HG03039 (cell line): ENCODE results near the gene TNKS1BP1.
"Not testable (repeated sequence)": the region's sequence is repeated elsewhere in the genome, so short reads cannot be mapped to it uniquely, and the experiment has no call there.

Experiments
- ATAC-seq: cut with Tn5 transposase; IDR thresholded peaks from one replicate; pipeline ENCODE4 v1.9.1; 2021; ENCODE audit warnings: mild to moderate bottlenecking, moderate library complexity; ENCODE audit not compliant: unreplicated experiment

Gene TNKS1BP1

DNA sequence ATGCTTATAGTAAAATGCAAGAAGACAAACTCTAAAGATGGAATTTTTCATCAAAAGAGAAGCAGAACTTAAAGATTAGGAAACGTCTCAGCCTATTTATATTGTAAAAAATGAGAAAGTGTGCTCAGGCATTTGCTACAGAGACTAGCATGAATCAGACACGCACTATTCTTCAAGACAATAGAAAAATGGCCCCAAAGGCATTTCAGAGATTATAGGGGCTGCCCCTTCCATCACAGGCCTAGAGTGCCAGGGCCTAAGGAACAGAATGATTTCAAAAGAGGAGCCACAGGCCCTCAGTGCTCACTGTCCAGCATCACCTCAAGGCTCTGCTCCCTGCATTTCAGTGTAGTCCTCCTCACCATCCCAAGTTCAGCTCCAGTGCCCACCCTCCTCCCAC, 27.5 kb downstream of the TNKS1BP1 start:
- no peak for ATAC-seq

DNA sequence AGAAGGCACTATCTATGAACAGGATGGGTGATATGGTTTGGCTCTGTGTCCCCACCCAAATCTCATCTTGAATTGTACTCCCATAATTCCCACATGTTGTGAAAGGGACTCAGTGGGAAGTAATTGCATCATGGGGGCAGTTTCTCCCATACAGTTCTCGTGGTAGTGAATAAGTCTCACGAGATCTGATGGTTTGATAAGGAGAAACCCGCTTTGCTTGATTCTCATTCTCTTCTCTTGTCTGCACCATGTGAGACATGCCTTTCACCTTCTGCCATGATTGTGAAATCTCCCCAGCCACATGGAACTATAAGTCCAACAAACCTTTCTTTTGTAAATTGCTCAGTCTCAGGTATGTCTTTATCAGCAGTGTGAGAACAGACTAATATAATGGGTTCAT, 28.5 kb downstream of the TNKS1BP1 start:
- ATAC-seq = not testable (repeated sequence)

DNA sequence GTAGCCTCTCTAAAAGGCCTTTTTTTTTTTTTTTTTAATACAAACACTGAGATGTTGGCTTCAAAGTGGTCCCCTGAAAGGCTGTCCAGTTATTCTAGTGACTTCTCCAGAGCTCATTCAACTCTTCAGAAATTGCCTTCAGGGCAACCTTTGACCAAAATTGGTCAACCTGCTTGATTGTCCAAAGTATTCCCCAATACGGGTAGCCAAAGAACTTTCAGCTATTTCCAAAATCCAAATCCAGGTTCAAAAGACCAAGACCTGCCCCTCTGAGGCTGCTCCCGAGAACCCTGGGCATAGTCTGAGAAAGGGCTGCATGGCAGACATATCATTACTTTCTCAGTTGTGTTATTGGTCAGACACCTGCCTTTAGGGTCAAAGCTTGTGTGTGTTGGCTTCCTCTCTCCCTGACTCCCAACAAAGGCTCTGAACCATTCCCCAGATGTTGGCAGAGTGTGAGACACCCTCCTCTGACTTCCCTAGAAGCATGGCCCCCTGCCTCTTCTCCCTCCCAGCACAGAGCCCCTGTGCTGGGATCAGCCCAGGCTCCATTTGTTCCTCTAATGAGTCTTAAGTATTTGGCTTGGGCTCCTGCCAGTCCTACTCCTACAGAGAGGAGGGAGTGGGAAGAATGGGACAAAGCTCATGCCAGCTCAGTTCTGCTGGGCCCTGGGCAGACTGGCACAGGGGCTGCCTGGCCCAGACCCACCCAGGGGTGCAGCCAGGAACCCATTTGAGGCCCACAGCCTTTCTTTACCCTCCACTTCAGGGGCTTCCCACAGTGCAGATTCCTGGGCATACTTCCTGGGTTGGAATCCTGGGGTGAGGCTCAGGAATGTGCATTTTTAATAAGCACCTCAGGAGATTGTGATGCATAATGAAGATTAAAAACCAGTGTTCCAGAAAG, 30.3 kb downstream of the TNKS1BP1 start:
- ATAC-seq = no peak

DNA sequence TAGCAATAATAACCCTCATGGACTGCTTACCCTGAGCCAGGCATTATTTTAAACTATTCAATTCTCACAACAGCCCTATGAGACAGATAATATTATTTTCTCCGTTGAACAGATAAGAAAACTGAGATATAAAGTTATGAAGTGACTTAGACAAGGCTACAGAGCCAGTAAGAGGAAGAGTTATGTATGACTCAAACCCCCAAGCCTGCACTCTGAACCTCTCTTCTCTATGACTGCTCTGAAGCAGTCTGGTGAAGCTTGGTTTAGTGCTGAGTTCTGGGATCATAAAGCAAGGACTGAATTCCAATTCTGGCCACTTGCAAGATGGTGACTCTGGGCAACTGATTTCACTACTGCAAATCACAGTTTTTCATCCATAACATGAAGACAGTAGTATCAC, 34.5 kb downstream of the TNKS1BP1 start:
- ATAC-seq = no peak

DNA sequence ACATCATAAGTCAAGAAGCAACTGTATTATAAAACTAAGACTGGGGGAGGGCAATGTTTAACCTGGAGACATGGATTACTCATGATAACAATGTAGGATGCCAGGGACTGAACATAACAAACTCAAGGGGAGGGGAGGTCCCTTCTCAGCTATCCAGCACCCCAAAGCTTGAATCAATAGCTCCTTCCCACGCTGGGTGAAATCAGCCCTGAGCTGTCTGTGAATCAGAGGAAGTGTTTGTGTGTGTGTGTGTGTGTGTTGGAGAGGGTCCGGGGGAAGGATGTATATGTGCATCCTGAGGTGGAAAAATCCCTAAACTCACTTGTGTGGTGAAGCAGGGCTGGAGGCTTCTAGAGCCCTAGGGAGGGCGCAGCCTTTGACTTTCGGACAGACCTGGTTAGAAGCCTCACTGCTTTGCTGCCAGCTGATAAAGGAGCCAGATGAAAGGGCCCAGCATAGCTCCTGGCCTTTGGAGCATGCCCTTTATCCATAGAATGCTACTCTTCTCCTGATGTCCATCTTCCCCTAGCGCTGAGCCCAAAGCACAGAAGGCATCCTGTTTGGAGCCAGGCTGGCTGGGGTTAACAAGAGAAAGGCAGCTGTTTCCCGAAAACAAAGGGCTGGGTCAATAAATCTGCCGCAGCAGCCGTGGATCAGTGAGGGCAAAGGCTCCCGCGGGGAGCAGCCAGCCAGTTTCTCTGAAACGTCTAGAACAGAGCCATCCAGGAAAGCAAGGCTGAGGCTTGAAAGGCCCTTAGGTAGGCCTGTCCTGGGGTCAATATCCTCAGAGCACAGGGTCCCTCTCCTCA, 35.8 kb downstream of the TNKS1BP1 start:
- no peak for ATAC-seq

DNA sequence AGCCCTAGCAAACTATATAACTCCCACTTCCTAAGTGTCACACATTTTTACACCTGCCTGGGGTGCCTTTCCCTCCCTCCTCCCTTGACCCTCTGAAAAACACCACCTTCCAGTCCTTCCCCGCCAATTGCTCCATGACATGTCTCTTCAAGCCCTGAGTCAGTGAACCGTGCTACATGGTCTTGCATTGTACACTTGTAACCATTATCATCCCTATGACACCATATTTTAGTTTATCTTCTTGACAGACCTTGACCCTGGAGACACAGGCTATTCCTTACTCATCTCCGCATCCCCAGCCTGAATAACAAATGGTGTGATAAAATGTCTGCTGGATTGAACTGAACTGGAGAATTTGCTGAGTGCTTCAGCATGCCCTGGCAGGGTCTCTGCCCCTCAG, 36.9 kb downstream of the TNKS1BP1 start:
- no peak for ATAC-seq

DNA sequence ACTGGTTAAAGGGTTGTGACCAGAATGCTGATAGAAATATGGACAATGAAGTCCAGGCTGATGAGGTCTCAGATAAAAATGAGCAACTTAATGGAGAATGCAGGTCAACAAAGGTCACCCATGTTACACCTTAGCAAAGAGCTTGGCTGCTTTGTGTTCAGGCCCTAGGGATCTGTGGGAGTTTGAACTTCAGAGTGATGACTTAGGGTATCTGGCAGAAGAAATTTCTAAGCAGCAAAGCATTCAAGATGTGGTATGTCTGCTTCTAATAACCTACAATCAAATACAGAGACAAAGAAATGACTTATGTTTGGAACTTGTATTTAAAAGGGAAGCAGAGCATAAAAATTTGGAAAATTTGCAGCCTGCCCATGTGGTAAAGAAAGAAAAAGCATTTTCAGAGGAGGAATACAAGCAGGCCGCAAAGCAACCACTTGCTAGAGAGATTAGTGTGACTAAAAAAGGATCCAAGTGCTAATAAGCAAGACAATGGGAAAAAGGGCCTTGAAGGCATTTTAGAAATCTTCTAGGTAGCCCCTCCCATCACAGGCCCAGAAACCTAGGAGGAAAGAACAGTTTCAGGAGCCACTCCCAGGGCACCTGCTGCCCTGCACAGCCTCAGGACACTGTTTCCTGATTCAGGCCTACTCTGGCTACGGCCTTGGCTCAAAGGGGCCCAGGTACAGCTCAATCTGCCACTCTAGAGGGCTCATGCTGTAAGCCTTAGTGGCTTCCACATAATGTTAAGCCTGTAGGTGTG, 41.3 kb downstream of the TNKS1BP1 start:
- ATAC-seq = no peak

DNA sequence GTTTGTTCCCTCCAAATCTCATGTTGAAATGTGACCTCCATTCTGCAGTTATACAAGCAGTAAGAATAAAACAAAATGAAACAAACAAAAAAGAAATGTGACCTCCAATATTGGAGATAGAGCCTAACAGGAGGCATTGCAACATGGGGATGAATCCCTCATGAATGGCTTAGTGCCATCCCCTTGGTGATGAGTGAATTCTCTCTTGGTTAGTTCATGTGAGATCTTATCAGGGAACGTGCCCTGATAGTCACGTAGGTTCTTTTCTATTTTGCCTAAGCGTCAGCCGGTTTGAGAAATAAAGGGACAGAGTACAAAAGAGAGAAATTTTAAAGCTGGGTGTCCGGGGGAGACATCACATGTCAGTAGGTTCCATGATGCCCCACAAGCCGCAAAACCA, 43.2 kb downstream of the TNKS1BP1 start:
- ATAC-seq = not testable (repeated sequence)

DNA sequence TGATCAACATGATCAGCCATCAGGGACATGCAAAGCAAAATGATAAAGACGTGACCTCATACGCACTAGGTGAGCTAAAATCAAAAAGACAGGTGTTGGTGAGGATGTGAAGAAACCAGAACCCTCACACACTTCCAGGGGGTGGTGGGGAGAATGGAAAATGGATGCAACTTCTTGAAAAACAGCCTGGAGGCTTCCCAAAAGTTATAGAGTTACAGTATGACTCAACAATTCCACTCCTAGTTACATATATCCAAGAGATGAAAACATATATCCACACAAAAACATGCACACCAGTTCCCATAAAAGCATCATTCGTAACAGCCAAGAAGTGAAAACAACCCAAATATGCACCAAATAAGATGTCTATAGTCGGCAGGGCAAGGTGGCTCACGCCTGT, 45.6 kb downstream of the TNKS1BP1 start:
- ATAC-seq = no peak

DNA sequence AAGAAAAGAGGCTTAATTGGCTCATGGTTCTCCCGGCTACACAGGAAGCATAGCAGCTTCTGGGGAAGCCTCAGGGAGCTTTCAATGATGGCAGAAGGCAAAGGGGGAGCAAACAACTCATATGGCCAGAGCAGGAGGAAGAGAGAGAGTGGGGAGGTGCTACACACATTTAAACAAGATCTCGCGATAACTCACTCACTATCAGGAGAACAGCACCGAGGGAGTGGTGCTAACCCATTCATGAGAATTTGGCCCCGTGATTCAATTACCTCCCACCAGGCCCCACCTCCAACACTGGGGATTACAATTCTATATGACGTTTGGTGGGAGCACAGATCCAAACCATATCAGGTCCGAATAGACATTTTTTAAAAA, 46.0 kb downstream of the TNKS1BP1 start:
- no peak for ATAC-seq

DNA sequence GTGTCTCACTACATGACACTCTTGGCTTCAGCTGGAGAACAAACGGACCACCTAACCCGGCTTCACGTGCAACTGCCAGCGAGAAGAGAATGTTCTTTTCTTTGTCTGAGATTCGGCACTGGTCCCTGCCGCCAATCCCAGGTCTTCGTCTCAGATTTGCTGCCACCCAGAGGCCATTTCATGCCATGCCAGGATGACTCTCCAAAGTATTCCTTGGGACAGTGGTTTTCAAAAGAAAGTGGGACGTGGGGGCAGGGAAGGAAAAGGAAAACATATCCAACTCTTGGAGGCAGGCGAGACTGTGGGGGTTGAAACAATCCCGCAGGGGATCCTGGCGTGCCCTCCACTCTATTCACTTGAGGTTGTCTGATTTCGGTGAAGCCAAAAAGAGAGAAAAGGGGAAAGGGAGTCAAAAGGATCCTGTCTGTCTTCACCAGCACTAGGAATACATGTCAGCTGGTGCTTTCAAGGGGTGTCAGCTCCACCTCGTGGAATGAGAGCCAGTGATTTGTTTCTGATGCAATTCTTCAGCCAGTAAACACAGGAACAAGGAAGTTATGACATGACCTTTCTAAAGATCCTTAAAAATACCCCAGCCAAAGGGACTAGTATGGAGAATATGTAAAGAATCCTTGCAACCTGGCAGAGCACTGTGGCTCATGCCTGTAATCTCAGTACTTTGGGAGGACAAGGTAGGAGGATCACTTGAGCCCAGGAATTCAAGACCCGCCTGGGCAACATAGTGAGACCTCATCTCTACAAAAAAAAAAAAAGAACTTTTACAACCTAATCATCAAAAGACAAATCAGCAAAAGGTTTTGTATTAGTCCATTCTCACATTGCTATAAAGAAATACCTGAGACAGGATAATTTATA, 46.7 kb downstream of the TNKS1BP1 start:
- ATAC-seq = peak; percentile 66

DNA sequence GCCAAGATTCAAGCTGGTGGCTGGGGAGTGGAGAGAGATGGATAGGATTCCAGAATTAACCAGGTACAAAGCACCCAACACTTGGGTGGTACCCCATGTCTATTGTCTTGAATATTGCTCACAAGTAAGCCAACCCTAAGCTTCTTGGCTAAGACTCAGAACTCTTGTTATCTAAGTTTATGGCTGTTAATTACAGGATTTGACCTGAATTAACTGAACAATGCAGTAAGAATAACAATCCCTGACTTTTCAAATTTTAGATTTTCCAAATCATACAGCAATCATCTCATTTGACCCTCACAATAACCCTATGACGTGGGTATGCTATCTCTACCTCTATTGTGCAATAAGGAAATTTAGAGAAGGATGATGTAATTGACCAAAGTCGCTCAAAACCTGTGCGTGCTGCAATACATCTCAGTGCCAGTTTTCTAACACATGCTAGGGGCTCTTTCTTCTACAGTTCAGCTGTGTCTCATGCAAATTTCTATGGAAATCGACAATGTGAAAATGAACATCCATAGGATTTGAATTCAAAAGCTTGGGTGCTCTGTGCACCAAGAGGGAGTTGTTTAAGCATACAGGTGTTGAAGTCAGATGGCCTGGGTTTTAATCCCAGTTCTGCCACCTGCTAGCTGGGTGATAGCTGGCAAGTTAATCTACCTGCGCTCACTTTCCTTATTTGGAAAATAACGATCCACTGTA, 47.6 kb downstream of the TNKS1BP1 start:
- ATAC-seq = no peak

DNA sequence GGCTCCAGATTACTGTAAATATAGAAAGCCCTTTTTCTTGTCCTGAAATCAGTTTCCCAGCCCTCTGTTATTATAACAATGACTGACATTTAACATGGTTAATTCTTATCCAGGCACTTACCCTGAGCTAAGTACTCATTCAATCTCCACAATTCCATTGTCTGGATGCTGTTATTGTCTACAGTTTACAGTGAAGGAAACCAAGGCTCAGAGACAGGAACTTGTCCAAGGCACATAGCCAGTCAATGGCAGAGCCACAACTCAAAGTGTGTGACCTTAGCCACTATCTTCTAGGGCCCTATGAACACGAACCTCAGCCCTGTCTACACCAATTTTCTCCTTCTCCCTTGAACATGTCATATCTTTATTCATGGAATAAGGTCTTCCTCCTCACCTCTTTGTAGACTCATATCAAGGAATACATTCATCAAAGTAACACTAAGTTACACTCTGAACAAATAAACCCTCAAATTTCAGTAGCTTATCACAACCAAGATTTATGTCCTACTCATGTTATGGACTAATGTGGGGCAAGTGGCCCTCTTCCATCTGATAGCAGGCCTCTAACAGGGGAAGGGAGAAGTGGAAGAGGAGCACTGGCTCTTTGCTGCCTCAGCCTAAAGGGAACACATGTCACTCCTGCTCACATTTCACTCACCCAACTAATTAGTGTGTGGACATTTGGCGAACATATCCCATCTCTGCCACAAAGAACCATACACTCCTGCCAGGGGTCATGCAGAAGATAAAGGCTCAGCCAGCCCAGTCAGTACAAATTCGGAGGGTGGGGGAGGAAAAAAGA, 48.4 kb downstream of the TNKS1BP1 start:
- ATAC-seq = no peak

DNA sequence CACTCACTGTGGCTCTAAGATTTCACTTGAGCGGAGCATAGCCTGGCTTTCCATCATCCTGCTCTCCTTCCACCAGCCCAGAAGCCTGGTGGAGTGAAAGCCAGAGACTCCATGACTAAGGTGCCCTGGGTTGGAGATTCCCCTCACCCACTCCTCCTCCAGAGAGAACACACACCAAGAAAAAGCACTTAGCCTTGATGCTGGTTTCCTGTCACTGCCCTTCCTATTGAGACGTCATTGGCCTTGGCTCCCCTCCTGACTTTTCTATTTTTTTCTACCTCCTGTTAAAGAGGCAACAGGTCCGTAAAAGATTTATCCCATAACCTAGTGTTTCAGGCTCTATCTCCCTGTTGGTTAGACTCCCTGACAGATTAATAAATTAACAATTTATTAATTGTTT, 49.2 kb downstream of the TNKS1BP1 start:
- ATAC-seq = no peak

DNA sequence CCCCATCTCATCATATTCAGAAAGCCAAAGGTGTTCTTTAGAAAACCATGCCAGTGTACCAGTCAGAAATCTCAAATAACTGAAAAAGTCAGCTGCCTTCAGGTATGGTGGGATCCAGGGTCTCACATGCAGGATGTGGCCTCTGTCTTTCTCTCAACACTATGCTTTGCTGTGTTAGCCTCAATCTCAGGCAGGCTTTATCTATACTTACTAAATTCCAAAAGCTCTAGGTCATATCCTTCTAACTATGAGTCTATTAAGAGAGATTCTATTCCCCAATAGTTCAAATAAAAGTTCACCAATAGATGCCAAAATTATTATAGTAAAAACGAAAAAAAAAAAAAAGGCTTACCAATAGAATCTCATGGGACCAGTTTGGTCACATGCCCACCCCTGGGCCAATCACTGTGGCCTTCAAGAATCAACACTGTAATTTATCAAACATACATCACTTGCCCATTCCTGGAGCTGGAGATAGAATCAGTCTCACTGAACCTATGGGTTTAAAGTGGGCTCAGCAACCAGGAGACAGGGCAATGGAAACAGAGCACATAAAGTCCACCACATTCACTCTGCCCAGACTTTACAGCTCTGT, 49.8 kb downstream of the TNKS1BP1 start:
- ATAC-seq = no peak

DNA sequence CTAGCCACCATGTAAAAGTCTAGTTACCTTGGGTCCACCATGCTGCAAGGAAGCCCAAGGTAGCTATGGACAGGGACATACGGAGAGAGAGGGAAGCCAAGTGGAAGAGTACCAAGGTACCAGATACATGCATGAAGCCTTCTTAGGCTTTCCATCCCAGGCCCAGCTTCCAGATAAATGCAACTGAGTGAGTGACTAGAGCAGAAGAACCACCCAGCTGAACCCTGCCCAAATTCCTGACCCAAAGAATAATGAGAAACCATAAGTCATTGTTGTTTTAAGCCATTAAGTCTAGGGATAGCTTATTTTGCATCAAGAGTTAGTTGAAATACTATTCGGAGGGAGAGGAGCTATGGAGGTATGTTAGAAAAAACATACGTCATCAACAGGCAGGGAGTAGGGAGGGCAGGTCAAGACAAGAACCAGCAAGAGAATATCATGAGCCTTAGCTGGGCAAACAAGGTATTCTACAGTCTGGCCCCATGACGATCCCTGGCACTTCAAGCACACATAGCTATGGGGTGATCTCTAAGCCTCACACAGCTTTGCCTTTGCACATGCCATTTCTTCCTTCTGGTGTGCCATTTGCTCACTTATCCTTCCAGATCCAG, 51.2 kb downstream of the TNKS1BP1 start:
- no peak for ATAC-seq

DNA sequence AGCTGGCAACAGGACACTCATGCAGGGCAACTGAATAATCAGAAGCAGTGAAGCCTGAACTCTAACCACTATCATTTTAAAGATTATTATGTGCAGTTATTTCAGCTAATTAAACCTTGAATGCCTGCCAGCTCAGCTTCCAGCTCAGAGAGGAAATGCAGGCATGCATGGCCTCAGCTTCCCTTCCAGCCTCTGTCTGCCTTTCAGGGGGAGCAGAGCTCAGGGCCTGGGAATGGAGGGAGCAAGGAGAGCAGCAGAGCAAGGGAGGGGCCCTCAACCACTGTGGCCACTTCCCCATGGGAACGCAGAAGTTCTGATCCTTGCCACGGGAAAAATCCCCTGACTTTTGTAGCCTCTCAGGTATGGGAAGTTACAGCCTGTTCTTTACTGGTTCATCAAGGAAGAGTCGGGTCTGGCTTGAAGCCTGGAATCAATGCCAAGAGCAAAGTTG, 55.2 kb downstream of the TNKS1BP1 start:
- no peak for ATAC-seq

DNA sequence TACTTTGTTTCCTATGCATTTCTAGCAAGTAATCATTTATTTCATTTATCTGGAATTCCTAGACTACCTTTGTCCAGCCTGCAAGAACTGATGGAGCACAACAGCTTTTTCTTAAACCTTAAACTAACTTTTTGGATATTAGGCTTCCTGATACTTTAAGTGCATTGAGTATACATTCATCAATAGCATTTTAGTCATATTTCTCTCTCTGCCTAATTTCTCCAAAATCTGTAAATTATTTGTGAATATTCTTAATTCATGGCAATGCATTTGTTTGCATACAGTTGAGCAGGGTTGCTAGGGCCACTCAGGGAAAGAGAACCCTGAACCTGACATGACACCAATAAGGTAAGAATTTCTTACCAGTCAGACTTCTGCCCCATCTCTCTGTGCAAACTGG, 58.6 kb downstream of the TNKS1BP1 start:
- no peak for ATAC-seq
